ENCODE data around the gene ORM1.

- TF ChIP-seq BHLHE40 (IDR thresholded peaks at IDR 0.05; ENCODE audit: borderline replicate concordance) (no peak), ELF4 (IDR thresholded peaks at IDR 0.05) (no peak), TARDBP (IDR thresholded peaks at IDR 0.05) (no peak), FOXM1 (IDR thresholded peaks at IDR 0.05; ENCODE audit: borderline replicate concordance) (no peak), FOXK2 (IDR thresholded peaks at IDR 0.05) (no peak), LEF1 (IDR thresholded peaks at IDR 0.05; ENCODE audit: borderline replicate concordance) (no peak), SP1 (IDR thresholded peaks at IDR 0.05) (no peak), FOXA1 (IDR thresholded peaks at IDR 0.05) (no peak), NFRKB (IDR thresholded peaks at IDR 0.05) (no peak), ZNF384 (IDR thresholded peaks at IDR 0.05) (no peak), CTBP1 (IDR thresholded peaks at IDR 0.05; ENCODE audit: borderline replicate concordance) (no peak)
- TF ChIP-seq, protein P1, sequence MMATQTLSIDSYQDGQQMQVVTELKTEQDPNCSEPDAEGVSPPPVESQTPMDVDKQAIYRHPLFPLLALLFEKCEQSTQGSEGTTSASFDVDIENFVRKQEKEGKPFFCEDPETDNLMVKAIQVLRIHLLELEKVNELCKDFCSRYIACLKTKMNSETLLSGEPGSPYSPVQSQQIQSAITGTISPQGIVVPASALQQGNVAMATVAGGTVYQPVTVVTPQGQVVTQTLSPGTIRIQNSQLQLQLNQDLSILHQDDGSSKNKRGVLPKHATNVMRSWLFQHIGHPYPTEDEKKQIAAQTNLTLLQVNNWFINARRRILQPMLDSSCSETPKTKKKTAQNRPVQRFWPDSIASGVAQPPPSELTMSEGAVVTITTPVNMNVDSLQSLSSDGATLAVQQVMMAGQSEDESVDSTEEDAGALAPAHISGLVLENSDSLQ (IDR thresholded peaks at IDR 0.05): no peak
Observed at GRCh38 chr9:114371343-114371944, 48.5 kb downstream of the ORM1 start.

Measured in HEK293T (cell line).